HG03575 (cell line): ENCODE measurements around the gene BAIAP2L1.

Experiments
- ATAC-seq: cut with Tn5 transposase; IDR thresholded peaks from one replicate; pipeline ENCODE4 v1.9.1; 2021; ENCODE audit not compliant: unreplicated experiment, insufficient number of reproducible peaks, low FRiP score; ENCODE audit errors: extremely low read depth

The BAIAP2L1 gene

GRCh38 chr7:98254516-98254915 is 146.4 kb downstream of the BAIAP2L1 start:
- ATAC-seq: no peak

GRCh38 chr7:98252425-98253054 is 148.3 kb downstream of the BAIAP2L1 start:
- no peak for ATAC-seq

GRCh38 chr7:98251601-98252424 is 149.1 kb downstream of the BAIAP2L1 start, which contains the start of gene TECPR1:
TECPR1 (minus strand) TSS chr7:98252232; CDS start chr7:98246146, 6,086 bp downstream.
- ATAC-seq: peak; percentile 78

GRCh38 chr7:98251231-98251600 is 149.7 kb downstream of the BAIAP2L1 start:
- ATAC-seq: peak; percentile 24

- no peak for ATAC-seq
Measured at GRCh38 chr7:98250789-98251188, 150.1 kb downstream of the BAIAP2L1 start.

- no peak for ATAC-seq
Measured at GRCh38 chr7:98249106-98249505, 151.8 kb downstream of the BAIAP2L1 start.

- ATAC-seq: no peak
Measured at GRCh38 chr7:98248156-98248555, 152.7 kb downstream of the BAIAP2L1 start.

GRCh38 chr7:98244871-98245270 is 156.0 kb downstream of the BAIAP2L1 start:
- no peak for ATAC-seq

- ATAC-seq: no peak
Measured at GRCh38 chr7:98242934-98243333, 158.0 kb downstream of the BAIAP2L1 start.

GRCh38 chr7:98242342-98242741 is 158.5 kb downstream of the BAIAP2L1 start:
- no peak for ATAC-seq

- ATAC-seq: no peak
Measured at GRCh38 chr7:98241674-98242241, 159.1 kb downstream of the BAIAP2L1 start.
